Measurements from ENCODE around the gene FUS. TPM values are rescaled to one million over a fixed set of nuclear protein-coding genes. Genes with fewer than 3 reads are reported as not detected.

Gene FUS
- polyA plus RNA-seq, 1 donor (not counting 4 experiments of a cell fraction or from before 2014, with no cell fraction given) = 199 TPM

- Histone ChIP-seq H4K20me1 (ENCODE audit: control insufficient read depth, extremely low read depth, insufficient read depth, low read length) (no peaks in the 10 kb centered on the region), H3K4me3 (ENCODE audit: control insufficient read depth in 2 of 3, extremely low read depth in 1 of 3, insufficient read depth in 2 of 3, low read depth in 1 of 3, low read length in 3 of 3) (peak overlapping the region; percentile 27 to 38 (median 37)), H3K9me3 (ENCODE audit: control insufficient read depth, low read depth, low read length) (no peaks in the 10 kb centered on the region), H2AFZ (ENCODE audit: control insufficient read depth, low read length) (no peak overlapping the region), H3K9ac (ENCODE audit: control insufficient read depth, extremely low read depth, insufficient read depth, low read length) (no peak overlapping the region), H3K27me3 (ENCODE audit: control insufficient read depth, extremely low read depth, insufficient read depth, low read length) (peaks cover 48% of the 10 kb centered on the region), H3K4me2 (ENCODE audit: control insufficient read depth, extremely low read depth, insufficient read depth, low read depth, low read length) (peak overlapping the region; percentile 74), H3K4me1 (ENCODE audit: control insufficient read depth, extremely low read depth, insufficient read depth, low read length) (peaks cover 9% of the 10 kb centered on the region), H3K27ac (ENCODE audit: control insufficient read depth, insufficient read depth, low read length) (no peak overlapping the region), H3K36me3 (ENCODE audit: control insufficient read depth in 2 of 2, extremely low read depth in 1 of 2, insufficient read depth in 2 of 2, low read length in 2 of 2) (no peaks in the 10 kb centered on the region), H3K9me1 (ENCODE audit: control insufficient read depth, extremely low read depth, insufficient read depth, low read length) (no peaks in the 10 kb centered on the region), H3K79me2 (ENCODE audit: control insufficient read depth, insufficient read depth, low read length) (no peaks in the 10 kb centered on the region)
- DNase-seq (ENCODE audit: low read depth, low spot score) (no peak), FAIRE-seq (no peak)
- TF ChIP-seq EZH2 (IDR thresholded peaks at IDR 0.05; ENCODE audit: low read length) (peak; percentile 77), CTCF (optimal IDR thresholded peaks at IDR 0.05 in 1 of 3, IDR thresholded peaks at IDR 0.05 in 1 of 3, conservative IDR thresholded peaks at IDR 0.05 in 1 of 3; ENCODE audit: extremely low read depth in 1 of 3, insufficient read depth in 2 of 3, low read length in 3 of 3) (no peak)
- dilution Hi-C loops (cut with MboI; ENCODE audit: extremely low pct_ligation_motif_present, low sequenced_read_pairs) = no loop called here
These were observed 35.6 kb downstream of the FUS start for GRCh38 chr16:31215287-31216162.

GRCh38 chr16:31216422-31217135 lies 36.6 kb downstream of the FUS start, which contains the start of gene PYDC1:
TSS of gene PYDC1 (minus strand) at chr16:31217135. CDS start at chr16:31217028, 107 bp downstream.
- dilution Hi-C loops (cut with MboI; ENCODE audit: extremely low pct_ligation_motif_present, low sequenced_read_pairs) = no loop called here
- Histone ChIP-seq H2AFZ (ENCODE audit: control insufficient read depth, low read length) (peak within 1 kb of the TSS; percentile 46), H3K27ac (ENCODE audit: control insufficient read depth, insufficient read depth, low read length) (no peak within 1 kb of the TSS), H3K79me2 (ENCODE audit: control insufficient read depth, insufficient read depth, low read length) (no peaks in the 10 kb centered on the region), H3K4me2 (ENCODE audit: control insufficient read depth, extremely low read depth, insufficient read depth, low read depth, low read length) (peak within 1 kb of the TSS; percentile 27), H3K4me3 (ENCODE audit: control insufficient read depth in 2 of 3, extremely low read depth in 1 of 3, insufficient read depth in 2 of 3, low read depth in 1 of 3, low read length in 3 of 3) (no peak within 1 kb of the TSS), H3K9me1 (ENCODE audit: control insufficient read depth, extremely low read depth, insufficient read depth, low read length) (no peaks in the 10 kb centered on the region), H3K27me3 (ENCODE audit: control insufficient read depth, extremely low read depth, insufficient read depth, low read length) (peaks cover 48% of the 10 kb centered on the region), H3K9ac (ENCODE audit: control insufficient read depth, extremely low read depth, insufficient read depth, low read length) (no peak within 1 kb of the TSS), H3K36me3 (ENCODE audit: control insufficient read depth in 2 of 2, extremely low read depth in 1 of 2, insufficient read depth in 2 of 2, low read length in 2 of 2) (no peaks in the 10 kb centered on the region), H3K4me1 (ENCODE audit: control insufficient read depth, extremely low read depth, insufficient read depth, low read length) (peaks cover 9% of the 10 kb centered on the region), H3K9me3 (ENCODE audit: control insufficient read depth, low read depth, low read length) (no peaks in the 10 kb centered on the region), H4K20me1 (ENCODE audit: control insufficient read depth, extremely low read depth, insufficient read depth, low read length) (no peaks in the 10 kb centered on the region)
- DNase-seq (ENCODE audit: low read depth, low spot score) = no peak
- peak; percentile 84 for TF ChIP-seq EZH2 (IDR thresholded peaks at IDR 0.05; ENCODE audit: low read length)
- TF ChIP-seq CTCF (optimal IDR thresholded peaks at IDR 0.05 in 1 of 3, IDR thresholded peaks at IDR 0.05 in 1 of 3, conservative IDR thresholded peaks at IDR 0.05 in 1 of 3; ENCODE audit: extremely low read depth in 1 of 3, insufficient read depth in 2 of 3, low read length in 3 of 3) = no peak
- no peak for FAIRE-seq
